DMS153 treated with DMSO at 0.1 percent for 48 hours (cell line): Measurements from ENCODE around the gene PLOD3.
A peak's percentile ranks its signal among the peaks of the same experiment; 100 is the strongest.
"Not testable (repeated sequence)": the region's sequence is repeated elsewhere in the genome, so short reads cannot be mapped to it uniquely, and the experiment has no call there.

Experiments used
- DNase-seq: peaks from one replicate; lab custom pipeline; 2025; ENCODE audit not compliant: unreplicated experiment; lab: John Stamatoyannopoulos, UW

PLOD3 gene, protein sequence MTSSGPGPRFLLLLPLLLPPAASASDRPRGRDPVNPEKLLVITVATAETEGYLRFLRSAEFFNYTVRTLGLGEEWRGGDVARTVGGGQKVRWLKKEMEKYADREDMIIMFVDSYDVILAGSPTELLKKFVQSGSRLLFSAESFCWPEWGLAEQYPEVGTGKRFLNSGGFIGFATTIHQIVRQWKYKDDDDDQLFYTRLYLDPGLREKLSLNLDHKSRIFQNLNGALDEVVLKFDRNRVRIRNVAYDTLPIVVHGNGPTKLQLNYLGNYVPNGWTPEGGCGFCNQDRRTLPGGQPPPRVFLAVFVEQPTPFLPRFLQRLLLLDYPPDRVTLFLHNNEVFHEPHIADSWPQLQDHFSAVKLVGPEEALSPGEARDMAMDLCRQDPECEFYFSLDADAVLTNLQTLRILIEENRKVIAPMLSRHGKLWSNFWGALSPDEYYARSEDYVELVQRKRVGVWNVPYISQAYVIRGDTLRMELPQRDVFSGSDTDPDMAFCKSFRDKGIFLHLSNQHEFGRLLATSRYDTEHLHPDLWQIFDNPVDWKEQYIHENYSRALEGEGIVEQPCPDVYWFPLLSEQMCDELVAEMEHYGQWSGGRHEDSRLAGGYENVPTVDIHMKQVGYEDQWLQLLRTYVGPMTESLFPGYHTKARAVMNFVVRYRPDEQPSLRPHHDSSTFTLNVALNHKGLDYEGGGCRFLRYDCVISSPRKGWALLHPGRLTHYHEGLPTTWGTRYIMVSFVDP

GRCh38 chr7:101217388-101218235, at the start of gene PLOD3, which contains the start of gene ZNHIT1:
PLOD3 (minus strand) TSS chr7:101217581; CDS start chr7:101217274, 307 bp downstream.
ZNHIT1 (plus strand) TSS chr7:101218165; CDS start chr7:101218196, 31 bp downstream.
- DNase-seq, result peak; percentile 95

DNA sequence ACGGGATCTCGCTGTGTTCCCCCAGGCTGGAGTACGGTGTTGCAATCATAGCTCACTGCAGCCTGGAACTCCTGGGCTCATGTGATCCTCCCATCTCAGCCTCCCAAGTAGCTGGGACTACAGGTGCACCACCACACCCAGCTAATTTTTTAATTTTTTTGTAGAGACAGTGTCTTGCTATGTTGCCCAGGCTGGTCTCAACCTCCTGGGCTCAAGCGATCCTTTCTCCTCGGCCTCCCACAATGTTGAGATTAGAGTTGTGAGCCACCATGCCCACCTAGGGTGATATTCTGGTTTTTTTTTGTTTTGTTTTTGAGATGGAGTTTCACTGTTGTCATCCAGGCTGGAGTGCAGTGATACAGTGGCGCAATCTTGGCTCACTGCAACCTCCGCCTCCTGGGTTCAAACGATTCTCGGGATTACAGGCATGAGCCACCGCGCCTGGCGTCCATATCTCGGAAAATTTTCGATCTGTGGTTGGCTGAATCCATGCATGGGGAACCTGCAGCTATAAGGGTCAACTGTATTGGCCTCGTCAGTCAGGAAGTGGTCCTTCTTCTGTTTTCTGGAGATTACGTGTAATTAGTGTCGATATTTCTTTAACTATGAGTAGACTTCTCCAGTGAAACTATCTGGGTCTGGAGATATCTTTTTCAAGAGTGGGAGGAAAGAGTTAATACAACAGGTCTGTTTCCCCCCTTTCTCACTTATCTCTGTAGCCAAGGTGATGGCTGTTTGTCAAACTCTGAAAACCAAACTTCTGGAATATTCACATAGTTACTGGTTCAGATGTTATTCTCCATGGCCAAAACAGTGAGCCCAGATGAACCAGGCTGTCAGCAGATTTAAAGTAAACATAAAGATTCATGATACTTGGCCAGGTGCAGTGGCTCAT, 48.5 kb upstream of the PLOD3 start:
- DNase-seq, result no peak

DNA sequence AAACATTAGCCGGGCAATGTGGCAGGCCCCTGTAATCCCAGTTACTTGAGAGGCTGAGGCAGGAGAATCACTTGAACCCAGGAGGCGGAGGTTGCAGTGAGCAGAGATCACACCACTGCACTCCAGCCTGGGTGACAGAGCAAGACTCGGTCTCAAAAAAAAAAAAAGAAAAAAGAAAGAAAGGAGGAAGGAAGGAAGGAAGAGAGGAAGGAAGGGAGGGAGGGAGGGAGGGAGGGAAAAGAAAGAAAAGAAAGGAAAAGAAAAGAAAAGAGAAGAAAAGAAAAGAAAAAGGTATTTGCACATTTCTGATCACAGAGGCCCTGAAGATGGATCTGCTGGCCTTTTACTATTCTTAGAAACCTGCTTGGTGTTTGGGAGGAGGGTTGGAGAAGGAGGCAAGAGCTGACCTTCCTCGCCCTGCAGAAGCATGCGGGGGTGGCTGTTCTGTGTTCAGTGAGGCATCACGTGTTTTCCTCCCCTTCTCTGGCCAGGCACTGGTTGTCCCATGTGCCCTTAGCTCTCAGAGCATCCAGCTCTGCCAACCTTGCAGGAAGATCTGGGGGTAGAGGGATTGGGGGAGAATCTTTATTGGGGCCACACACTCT, 46.8 kb upstream of the PLOD3 start:
- DNase-seq, result not testable (repeated sequence)

- DNase-seq, result no peak
Observed at GRCh38 chr7:101258243-101258731, 40.9 kb upstream of the PLOD3 start.

GRCh38 chr7:101255796-101256195, 38.4 kb upstream of the PLOD3 start:
- no peak for DNase-seq

- DNase-seq, result not testable (repeated sequence)
Observed at GRCh38 chr7:101253199-101253598, 35.8 kb upstream of the PLOD3 start.

- DNase-seq, result peak; percentile 88
Observed at GRCh38 chr7:101251871-101252659, 34.7 kb upstream of the PLOD3 start.

GRCh38 chr7:101250324-101250723, 32.9 kb upstream of the PLOD3 start:
- no peak for DNase-seq

- no peak for DNase-seq
Observed at GRCh38 chr7:101248276-101248675, 30.9 kb upstream of the PLOD3 start.

GRCh38 chr7:101245147-101245668, 27.8 kb upstream of the PLOD3 start:
- no peak for DNase-seq

GRCh38 chr7:101244375-101245146, 27.2 kb upstream of the PLOD3 start, which contains the start of gene FIS1:
FIS1 (minus strand) TSS chr7:101245081; CDS start chr7:101245004, 77 bp downstream.
- DNase-seq, result peak; percentile 90

DNA sequence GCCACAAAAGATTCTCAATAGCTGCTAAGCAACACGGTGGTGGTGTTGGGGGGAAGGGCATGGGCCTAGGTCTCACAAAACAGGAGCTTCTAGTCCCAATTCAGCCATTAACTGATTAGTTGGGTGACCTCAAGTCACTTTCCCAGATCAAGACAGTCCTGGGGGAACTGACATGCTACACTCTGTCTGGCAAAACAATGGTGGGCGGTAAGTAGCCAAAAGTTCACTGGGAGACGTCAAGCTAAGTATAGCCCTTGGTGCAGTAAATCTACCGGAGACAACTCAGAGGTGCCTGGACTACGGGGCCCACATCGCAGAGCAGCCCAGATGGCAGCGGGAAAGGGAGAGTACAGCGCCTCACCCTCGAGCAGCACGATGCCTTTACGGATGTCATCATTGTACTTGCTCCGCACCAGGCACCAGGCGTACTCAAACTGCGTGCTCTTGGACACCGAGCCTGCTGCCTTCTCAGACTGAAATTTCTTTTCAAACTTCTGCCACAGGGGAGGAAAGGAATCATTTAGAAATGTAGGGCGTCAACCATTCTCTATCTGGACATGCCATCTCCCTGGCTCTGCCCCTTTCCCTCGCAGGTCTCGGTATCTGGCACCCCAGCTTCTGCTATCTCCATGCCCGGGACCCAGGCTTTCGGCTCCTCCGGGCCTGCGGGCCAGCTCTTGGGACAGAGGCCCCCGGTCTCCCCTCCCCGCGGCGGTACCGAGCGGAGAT, 26.4 kb upstream of the PLOD3 start:
- DNase-seq, result no peak

- no peak for DNase-seq
Observed at GRCh38 chr7:101241443-101242349, 24.3 kb upstream of the PLOD3 start.

- no peak for DNase-seq
Observed at GRCh38 chr7:101241015-101241363, 23.6 kb upstream of the PLOD3 start.

DNA sequence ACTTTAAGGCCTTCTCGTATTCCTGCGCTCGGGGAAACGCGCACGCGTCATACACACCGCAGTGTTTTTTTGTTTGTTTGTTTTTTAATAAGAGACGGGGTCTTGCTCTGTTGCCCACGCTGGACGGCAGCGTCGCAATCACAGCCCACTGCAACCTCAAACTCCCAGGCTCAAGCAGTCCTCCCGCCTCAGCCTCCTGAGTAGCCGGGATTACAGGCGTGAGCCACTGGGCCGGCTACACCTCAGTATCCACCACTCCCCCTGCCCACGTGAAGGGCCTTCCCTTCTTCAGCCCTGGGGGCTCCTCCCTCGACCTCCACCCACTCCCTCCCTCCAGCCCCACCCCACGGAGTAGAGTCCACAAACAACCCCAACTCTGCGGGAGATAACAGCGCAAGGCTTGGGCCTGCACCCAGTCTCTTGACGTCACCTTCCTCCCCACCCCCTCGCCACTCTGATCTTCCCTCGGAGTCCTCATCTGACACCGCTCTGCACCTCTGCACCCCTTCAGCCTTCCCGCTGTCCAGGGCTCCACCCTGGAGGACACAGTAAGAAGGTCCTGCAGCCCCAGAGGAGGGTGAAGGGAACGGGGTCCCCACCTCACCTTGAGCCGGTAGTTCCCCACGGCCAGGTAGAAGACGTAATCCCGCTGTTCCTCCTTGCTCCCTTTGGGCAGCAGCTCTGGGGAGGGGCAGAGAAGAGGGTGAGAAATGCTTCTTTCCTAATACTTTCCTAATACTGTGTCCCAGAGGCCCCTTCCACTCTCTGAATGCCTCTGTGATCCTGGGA, 23.0 kb upstream of the PLOD3 start:
- DNase-seq, result no peak

GRCh38 chr7:101239951-101240220, 22.5 kb upstream of the PLOD3 start:
- no peak for DNase-seq
